ENCODE measurements around the gene HOMER3.

DNA sequence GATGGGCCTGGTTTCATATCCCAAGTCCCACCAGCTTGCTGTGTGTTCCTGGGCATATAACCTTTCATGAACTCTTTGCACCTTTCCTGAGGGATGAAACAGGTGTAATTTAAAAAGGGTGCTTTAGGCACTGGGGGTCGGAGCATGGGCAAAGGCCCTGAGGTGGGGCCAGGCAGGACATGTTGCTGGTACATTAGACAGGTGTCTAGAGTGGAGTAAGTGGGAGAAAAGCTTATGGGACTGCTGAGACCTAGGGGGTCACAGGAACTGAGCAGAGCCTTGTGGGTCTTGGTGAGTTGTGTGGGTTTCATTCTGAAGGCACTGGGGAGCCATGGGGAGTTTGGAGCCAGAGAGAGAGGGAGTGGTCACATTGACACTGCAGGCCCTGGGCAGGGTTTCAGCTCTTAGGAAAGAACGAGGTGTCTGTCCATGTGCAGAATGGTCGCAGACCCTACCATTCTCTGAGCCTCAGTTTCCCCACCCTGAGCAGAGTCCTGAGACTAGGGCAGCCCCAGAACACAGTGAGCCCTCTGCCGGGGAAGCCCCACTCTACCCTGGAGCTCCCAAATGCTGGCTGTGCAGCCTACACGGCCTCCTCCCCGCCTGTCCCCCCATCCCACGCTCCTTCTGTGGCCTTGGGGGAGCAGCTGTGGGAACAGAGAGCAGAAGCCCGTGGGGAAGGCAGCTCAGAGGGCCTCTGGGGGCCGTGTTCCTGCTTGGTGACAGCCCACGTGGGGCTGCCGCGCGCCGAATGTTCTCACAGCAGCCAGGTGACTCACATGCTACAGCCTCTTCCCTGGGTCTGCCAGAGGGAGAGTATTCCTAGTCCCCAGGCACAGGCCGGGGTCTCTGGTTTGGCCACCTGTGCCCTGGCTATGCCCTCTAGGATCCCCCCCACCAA lies 7.3 kb upstream of the HOMER3 start:
- TF ChIP-seq, protein P1, sequence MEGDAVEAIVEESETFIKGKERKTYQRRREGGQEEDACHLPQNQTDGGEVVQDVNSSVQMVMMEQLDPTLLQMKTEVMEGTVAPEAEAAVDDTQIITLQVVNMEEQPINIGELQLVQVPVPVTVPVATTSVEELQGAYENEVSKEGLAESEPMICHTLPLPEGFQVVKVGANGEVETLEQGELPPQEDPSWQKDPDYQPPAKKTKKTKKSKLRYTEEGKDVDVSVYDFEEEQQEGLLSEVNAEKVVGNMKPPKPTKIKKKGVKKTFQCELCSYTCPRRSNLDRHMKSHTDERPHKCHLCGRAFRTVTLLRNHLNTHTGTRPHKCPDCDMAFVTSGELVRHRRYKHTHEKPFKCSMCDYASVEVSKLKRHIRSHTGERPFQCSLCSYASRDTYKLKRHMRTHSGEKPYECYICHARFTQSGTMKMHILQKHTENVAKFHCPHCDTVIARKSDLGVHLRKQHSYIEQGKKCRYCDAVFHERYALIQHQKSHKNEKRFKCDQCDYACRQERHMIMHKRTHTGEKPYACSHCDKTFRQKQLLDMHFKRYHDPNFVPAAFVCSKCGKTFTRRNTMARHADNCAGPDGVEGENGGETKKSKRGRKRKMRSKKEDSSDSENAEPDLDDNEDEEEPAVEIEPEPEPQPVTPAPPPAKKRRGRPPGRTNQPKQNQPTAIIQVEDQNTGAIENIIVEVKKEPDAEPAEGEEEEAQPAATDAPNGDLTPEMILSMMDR (IDR thresholded peaks at IDR 0.05), result no peak
- no peak for TF ChIP-seq POLR2A (IDR thresholded peaks at IDR 0.05)

Measured in esophagus squamous epithelium (tissue), 4 donors.